ENCODE data around the gene DCTN4.
A peak's percentile ranks its signal among the peaks of the same experiment; 100 is the strongest.
"Not testable (repeated sequence)": the region's sequence is repeated elsewhere in the genome, so short reads cannot be mapped to it uniquely, and the experiment has no call there.

Gene DCTN4

DNA sequence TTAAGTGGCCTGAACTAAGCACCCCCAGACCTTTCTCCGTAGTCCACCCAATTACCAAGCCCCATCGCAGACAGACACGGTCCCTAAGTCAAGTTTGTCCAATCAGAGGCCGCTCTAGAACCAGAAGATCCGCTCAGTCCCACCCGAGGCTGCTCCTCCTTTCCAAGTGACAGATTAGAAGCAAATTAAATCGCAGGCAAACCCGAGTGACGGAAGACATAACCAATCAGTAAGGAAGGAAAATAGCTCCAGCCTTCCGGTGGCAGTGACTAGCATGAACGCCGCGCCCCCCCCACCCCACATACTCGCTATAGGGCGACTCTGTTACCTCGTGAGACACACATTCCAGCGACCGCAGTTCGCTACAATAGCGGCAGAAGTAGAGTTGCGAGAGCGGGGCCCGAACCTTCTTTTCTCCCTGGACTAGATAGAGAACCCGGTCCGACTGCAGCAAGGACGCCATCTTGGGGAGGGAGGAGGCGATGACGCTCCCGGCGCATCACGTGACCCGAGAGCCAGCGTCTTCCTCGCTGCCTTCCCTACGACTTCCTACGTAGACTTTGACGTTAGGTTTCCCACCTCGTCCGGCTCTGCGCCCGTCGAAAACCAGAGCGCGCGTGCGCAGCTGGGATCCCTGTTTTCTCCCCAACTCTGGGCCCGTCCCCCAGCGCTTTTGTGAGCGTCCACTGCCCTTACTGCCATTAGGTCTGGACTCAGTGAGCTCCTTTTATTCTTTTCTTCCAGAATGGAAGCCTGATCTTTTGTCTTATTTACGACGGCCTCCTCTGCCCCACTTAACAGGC is at the start of gene DCTN4:
Gene DCTN4 (minus strand): TSS at position 487 of the 803 bp plus-strand sequence. CDS start 24 bp downstream, at position 463.
- peak; percentile 84 for DNase-seq (ENCODE audit: low spot score)

DNA sequence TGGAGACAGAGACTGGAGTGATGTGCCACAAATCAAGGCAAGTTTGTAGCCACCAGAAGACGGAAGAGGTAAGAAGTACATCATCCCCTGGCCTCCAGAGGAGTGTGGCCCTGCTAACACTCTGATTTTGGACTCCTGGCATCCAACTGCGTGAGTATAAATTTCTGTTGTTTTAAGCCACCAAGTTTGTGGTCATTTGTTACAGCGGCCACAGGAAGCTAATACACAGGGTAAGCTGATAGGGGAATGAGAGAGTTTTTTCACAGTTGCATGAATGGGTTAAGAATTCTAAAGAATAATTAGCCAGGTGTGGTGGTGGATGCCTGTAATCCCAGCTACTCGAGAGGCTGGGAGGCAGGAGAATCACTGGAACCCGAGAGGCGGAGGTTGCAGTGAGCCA is 45.6 kb upstream of the DCTN4 start:
- DNase-seq (ENCODE audit: low spot score), result no peak

DNA sequence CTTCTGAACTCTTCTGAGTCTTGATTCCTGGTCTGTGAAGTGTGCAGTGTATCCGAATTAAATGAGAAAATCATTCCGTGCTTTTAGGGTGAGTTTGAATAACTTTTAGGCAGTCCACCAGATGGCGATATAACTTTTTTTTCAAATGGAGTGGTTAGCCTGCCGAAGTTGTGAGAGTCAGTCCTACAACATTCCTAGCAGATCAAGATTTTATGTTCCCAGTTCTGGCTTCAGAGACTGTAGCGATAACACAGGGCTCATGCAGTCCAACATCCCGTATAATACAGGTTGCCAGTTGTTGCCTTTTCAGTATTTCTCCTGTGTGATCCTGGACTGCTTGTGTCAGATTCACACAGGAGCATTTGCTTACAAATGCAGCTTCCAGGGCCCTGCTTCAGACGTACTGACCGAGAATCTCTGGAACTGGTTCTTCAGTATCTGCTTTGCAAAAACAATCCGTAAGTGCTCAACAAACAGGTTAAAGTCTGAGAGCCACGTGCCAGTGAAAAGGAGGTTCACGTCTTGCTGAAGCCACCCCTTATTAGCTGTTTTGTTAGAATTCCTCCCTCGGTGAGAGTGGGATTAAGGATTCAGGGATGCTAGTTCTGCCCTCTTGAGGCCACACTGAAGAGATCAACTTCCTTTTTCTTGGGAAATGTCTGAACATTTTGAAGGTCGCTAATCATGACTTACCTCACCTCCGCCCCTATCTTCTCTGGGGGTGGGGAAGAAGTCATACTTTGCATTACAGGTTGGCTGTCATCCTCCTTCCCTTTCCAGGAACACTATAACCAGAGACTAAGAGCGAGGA is 42.5 kb upstream of the DCTN4 start:
- peak; percentile 30 for DNase-seq (ENCODE audit: low spot score)

DNA sequence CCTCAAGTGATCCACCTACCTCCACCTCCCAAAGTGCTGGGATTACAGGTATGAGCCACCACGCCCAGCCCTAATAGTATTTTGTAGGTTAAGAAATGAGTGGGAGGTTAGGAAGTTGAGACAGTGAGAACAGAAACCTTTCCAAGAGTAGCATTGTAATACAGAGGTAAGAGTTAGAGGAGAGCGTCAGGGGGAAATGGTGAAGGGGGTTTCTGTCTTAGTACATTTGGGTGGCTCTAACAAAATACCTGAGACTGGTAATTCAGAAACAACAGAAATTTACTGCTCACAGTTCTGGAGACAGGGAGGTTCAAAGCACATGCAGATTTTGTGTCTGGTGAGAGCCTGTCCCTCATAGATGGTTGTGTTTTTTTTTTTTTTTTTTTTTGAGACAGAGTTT is 38.6 kb upstream of the DCTN4 start:
- no peak for DNase-seq (ENCODE audit: low spot score)

DNA sequence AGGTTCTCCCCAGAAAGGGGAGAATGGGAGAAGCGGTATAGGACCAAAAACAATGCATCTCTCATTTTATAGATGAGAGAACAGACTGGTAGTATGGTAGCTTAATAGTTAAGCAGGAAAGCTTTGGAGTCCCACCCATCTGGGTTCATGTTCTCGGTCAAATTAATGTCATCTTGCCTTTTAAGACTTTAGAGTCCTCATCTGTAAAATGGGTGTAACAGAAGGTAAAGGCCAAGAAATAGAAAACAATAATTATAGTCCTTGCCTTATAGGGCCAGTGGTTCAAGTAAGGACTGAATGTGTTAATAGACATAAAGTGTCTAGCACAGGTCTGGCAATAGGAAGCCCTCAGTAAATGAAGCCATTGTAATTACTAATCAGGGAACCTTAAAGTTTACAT is 36.1 kb upstream of the DCTN4 start:
- no peak for DNase-seq (ENCODE audit: low spot score)

DNA sequence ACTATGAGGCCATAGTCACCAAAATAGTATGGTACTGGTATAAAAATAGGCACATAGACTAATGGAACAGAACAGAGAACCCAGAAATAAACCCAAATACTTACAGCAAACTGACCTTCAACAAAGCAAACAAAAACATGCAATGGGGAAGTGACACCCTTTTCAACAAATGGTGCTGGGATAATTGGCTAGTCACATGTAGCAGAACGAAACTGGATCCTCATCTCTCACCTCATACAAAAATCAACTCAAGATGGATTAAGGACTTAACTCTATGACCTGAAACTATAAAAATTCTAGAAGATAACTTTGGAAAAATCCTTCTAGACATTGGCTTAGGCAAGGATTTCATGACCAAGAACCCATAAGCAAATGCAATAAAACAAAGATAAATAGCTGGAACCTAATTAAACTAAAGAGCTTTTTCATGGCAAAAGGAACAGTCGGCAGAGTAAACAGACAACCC is 34.6 kb upstream of the DCTN4 start:
- not testable (repeated sequence) for DNase-seq (ENCODE audit: low spot score)

DNA sequence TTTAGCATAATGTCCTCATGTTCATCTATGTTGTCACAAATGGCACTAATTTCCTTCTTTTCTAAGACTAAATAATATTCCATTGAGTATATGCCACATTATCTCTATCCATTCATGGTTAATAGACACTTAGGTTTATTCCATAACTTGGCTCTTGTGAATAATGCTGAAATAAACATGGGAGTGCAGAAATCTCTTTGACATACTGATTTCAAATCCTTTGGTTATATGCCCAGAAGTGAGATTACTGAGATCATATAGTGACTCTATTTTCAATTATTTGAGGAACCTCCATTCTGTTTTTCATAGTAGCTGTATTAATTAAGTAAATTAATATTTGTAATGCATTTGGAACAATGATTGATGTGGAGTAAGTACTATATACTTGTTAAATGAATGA is 32.7 kb upstream of the DCTN4 start:
- no peak for DNase-seq (ENCODE audit: low spot score)

DNA sequence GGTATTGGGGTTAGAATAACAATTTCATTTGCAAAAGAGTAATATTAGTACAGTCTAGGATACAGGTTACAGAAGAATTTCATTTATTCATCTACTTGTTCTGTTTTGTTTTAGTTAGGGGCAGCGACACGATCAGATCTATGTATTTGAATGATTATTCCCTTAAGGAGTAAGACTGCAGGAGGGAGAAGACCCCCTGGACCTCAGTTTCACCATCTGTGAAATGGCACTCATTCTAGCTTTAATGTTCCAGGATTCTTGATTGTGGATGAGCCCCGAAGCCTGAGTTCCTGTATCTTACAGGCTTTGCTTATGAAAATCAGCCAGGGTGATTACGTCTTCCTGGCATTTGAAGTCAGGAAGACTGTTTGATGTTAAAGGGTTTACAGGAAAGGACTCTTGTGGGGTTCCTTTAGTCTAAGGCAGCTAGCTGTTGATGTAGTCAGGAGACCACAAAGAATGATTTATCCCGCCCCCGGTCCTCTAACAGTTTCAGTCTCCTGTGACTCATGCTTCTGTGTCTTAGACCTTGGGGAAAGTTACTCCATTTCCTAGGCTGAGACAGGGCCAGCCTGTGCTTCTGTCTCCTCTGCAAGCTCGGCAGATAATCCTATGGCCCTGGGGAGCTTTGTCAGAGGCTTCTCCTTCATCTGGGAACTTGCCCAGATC is 31.3 kb upstream of the DCTN4 start:
- DNase-seq (ENCODE audit: low spot score), result no peak

DNA sequence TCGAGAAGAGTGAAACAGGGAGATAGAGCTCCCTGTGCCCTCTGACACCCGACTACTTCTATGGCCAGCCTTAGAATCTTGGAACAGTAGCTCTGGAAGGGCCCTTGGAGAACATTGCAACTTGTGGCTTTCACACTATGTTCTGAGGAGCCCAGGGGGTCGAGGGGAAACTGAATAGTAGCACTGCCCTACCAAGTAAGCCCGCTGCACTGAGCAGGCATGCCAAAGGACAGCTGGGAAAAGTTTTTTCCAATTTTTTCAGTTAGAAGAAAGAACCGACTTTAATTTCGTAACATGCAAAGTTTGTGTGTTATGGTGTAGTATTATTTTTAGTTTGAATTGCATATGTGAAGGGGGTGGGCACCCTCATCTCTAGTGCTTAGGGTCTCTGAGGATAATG is 30.6 kb upstream of the DCTN4 start:
- no peak for DNase-seq (ENCODE audit: low spot score)

DNA sequence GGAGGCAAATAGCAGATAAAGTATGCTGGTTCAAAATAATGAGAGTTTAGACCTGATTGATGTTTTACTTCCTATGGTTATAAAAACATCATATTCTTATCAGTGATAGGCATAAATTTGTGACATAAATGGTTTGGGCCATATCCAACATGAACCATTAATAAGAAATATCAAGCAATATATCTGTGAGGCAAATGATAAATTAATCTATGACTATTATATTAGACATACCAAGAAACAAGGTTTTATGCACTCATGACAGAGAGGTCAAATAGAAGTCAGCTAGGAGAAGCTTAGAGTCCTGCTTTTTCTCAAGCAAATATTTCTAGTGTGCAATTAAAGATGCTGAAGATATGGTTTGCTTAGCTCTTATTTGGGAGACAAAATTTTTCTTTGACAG is 30.2 kb upstream of the DCTN4 start:
- DNase-seq (ENCODE audit: low spot score), result no peak

DNA sequence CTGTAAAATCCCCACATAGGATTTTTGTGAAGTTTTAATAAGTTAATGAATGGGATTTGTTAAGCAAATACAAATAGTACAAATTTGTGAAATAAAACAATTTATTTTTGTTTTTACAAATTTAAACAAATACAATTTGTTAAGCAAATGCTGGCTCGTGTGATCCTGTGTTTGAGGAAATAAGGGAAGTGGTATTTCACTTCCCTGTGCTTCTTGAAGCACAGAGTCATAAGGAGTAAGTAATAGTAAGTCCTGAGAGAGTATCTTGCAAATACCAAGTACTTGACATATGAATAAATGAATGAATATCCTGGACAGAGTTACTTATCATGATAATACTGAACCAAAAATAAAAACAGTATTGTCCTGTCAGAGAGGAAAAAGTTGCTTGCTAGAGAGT is 28.8 kb upstream of the DCTN4 start:
- DNase-seq (ENCODE audit: low spot score), result no peak

DNA sequence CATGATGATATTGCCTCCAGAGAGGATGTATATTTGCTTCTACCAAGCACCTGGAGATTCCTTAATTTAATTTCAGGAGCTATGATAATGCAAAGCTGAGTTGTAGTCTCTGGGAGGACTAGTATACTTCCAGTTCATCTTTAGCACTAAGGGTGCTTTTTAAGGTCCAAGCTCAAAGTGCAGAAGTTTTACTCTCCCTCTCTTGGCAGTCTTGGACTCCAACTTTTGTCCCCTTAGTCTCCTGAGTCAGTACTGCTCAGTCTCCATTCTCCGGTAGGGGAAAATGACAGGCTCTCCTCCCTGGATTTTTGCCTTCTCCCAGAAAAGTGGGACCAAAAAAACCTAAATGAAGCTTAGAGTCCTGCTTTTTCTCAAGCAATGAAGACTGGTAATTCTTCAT is 28.1 kb upstream of the DCTN4 start:
- DNase-seq (ENCODE audit: low spot score), result no peak

DNA sequence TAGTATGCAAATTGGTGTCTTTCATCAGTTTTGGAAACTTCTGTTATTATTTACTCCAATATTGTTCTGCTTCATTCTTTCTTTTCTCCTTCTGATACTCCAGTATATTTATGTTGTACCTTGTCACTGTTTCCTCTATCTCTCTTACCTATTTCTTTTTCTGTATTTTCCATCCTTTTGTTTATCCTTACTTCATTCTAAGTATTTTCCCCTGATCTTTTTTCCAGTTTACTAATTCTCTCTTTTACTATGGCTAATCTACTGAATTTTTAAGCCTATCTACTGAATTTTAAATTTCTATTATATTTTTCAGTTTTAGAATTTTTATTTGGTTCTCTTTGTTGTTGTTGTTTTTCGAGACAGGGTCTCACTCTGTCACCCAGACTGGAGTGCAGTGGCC is 27.1 kb upstream of the DCTN4 start:
- no peak for DNase-seq (ENCODE audit: low spot score)

DNA sequence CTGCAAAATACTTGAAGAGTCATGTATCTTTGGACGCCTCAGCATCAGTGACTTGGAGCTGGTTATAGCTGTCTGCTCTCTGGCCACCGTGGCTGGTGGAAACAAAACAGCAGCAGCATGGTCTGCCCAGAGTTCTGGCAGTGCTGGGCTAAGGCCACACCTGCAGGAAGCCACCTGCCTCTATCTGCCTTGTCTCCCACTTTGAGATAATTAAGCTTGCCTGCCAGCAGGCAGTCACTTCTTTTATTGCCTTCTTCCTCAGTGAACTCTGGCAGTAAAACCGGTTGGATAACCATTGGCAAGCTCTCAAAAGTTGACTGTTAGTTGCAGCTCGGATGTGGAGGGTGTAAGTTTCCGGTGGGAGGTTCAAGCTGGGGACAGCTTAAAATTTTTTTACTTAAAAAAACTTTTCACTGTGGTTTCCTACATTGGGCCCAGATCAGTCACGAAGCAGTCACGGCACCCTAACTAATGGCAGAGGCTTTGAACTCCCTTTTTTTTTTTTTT is 24.7 kb upstream of the DCTN4 start:
- peak; percentile 12 for DNase-seq (ENCODE audit: low spot score)

DNA sequence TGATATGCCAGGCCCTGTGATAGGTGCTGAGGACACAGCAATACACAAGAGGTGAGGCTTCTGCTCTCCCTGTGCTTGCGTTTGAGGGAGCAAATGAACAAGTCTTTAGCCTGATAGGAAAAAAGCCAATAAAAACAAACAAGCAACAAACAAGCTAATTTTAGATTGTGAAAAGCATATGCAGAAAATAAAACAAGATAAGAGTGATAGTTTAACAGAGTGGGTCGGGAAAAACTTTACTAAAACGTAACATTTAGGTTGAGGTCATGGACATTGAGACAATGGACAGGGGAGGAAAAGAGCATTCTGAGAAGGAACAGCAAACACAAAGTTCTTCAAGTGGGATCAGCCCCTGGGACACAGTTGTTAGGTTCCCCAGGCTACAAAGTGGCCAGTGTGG is 24.0 kb upstream of the DCTN4 start:
- no peak for DNase-seq (ENCODE audit: low spot score)

DNA sequence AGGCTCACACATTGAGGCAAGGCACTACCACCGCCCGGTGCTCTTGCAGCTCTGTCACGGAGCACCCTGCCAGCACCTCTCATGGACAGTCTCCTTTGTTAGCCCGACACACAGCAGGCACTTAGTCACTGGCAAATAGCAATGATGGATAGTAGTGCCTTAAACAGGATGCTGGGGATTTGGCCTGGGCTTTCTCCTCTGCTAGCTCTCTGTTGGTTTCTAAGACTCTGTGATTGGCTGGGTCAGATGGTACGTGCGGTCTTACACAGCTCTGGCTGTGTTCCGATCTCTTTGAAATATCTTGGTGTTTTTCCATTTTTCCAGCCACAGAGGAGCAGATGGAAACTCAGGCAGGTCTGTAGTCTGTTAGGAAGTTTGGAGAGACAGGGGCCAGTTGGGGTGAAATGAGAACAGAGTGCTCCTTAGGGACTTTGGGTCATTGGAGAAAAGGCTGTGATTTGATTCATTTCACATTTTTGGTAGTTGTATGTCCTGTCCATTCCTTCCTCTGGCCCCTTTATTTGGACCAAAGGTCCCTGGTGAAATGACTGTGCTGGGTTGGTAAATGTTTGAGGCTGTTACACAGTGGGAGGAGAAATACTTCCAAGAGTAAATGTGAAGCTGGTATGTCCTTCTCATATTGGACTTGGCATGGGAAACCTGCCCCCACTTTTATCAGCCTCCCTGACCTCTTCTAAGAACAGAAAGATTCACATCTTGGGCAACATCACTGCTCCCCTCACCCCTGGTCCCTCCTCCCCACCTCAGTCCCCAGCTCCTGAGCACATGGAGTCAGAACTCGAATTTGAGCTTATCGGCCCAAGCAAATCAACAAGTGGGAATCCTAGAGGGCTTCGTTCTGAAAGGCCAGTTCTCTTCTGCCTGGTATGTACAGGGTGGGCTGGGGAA is 23.1 kb upstream of the DCTN4 start:
- DNase-seq (ENCODE audit: low spot score), result no peak

DNA sequence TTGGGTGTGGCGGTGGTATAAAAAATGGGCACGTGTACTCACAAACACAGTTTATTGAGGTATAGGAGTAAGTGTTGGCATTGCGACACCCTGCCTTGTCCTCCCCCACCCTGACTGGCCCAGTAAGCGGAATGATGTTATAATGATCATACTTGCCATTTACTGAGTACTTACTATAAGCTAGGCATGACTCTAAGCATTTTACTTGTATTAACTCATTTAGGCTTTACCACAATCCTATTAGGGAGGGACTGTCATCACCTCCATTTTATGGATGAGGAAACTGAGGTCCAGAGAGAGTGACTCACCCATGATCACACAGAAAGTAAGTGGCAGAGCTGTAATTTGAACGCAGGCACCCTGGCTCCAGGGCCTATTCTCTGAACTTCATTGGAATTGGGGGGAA is 22.0 kb upstream of the DCTN4 start:
- no peak for DNase-seq (ENCODE audit: low spot score)

DNA sequence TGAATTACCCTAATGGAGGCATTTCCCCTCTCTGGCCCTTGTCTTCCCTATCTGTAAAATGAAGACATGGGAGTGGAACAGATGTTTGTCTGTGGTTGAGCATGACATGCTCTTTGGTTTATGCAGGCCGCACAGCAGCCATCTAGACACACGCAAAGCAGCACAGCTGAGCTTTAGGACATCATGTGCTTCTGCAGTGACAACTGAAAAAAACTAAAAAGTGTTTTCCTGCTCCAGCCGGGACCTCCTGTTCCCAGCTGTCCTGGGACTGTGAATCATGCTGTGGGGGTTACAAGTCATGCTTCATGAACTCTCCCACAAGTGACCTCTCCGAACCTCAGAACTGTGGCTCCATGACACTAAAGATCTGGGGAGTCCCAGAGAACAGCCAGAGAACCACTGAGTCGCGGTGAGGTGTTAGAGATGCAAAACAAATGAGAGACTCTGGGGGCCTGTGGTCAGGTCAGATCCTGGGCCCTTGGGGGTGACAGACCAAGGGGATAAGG is 21.4 kb upstream of the DCTN4 start:
- no peak for DNase-seq (ENCODE audit: low spot score)

DNA sequence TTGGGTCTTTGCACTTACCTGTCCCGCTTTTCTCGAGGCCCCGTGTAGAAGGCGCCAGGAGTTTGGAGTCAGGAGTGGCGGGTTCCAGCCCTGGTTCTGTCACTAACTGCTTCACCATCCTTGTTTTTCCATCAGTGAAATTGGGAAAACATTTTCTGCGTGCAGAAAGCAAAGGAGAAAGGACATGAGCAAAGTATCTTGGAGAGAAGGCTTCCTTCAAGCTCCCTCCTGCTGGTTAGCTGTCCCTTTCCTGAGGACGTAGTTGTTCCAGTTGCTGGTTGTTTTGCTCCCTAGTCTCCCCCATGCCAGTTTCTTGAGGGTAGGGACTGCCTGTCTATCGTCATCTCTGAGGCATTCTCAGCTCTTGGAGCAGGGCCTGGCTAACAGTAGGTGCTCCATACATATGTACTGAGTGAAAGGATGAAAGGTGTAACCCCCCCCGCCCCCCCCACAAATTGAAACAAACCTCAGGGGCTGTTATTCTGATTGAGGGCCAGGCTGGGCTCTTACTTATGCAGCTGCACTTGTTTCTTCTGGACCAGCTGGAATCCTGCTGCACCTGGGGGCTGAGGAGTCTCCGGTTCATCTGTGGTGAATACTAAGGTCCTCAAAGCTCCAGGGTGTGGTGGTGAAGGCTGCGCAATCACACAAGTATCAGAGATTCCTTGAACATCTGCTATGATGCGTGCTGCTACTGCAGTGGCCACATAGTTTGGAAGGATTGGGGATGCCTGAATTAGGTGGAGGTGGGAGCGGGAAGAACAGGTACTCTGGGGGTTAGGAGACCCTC is 20.8 kb upstream of the DCTN4 start:
- DNase-seq (ENCODE audit: low spot score), result no peak
